Urinary bladder (tissue), 4 donors: Measurements from ENCODE around the gene PELI1. TPM values are rescaled to one million over a fixed set of nuclear protein-coding genes. Genes with fewer than 3 reads are reported as not detected.

Experiments
- DNase-seq: peaks from one replicate; pipeline ENCODE4 v3.0.0-alpha.2; 2015; ENCODE audit errors: extremely low spot score
- H3K27ac ChIP-seq: one replicate; pipeline ENCODE4 v1.5.1; 2013; ENCODE audit warnings: low read depth, mild to moderate bottlenecking, moderate library complexity
- H3K36me3 ChIP-seq: one replicate; pipeline ENCODE4 v1.6.1; 2013; ENCODE audit warnings: mild to moderate bottlenecking, moderate library complexity; ENCODE audit not compliant: insufficient read depth
- H3K4me1 ChIP-seq: one replicate; pipeline ENCODE4 v1.6.1; 2013; ENCODE audit warnings: mild to moderate bottlenecking, moderate library complexity; ENCODE audit not compliant: insufficient read depth
- H3K4me3 ChIP-seq: one replicate; pipeline ENCODE4 v1.5.1; 2013; ENCODE audit warnings: low read depth, low read length
- WGBS: extraction: QIAGEN DNeasy Blood & Tissue Kit; methylation state at CpG from one replicate; pipeline ENCODE4 v1.1.7; 2013; 5-methylcytosine and 5-hydroxymethylcytosine counted together
- polyA plus RNA-seq: library from polyadenylated mRNA; stranded (reverse); fragments of 200-250 nt; gene quantifications from one replicate; pipeline ENCODE4 v1.2.3, GENCODE V29; 2013
- total RNA-seq: library from RNA; depleted of rRNA; stranded (reverse); fragments of >200 nt; gene quantifications from one replicate; pipeline ENCODE4 v1.2.3, GENCODE V29; 2014
- donor health status: healthy with polysubstance abuse.
- donor health status: healthy.

The PELI1 gene, protein sequence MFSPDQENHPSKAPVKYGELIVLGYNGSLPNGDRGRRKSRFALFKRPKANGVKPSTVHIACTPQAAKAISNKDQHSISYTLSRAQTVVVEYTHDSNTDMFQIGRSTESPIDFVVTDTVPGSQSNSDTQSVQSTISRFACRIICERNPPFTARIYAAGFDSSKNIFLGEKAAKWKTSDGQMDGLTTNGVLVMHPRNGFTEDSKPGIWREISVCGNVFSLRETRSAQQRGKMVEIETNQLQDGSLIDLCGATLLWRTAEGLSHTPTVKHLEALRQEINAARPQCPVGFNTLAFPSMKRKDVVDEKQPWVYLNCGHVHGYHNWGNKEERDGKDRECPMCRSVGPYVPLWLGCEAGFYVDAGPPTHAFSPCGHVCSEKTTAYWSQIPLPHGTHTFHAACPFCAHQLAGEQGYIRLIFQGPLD
- total RNA-seq = 43.4 TPM
- polyA plus RNA-seq = 15.4 TPM

DNA sequence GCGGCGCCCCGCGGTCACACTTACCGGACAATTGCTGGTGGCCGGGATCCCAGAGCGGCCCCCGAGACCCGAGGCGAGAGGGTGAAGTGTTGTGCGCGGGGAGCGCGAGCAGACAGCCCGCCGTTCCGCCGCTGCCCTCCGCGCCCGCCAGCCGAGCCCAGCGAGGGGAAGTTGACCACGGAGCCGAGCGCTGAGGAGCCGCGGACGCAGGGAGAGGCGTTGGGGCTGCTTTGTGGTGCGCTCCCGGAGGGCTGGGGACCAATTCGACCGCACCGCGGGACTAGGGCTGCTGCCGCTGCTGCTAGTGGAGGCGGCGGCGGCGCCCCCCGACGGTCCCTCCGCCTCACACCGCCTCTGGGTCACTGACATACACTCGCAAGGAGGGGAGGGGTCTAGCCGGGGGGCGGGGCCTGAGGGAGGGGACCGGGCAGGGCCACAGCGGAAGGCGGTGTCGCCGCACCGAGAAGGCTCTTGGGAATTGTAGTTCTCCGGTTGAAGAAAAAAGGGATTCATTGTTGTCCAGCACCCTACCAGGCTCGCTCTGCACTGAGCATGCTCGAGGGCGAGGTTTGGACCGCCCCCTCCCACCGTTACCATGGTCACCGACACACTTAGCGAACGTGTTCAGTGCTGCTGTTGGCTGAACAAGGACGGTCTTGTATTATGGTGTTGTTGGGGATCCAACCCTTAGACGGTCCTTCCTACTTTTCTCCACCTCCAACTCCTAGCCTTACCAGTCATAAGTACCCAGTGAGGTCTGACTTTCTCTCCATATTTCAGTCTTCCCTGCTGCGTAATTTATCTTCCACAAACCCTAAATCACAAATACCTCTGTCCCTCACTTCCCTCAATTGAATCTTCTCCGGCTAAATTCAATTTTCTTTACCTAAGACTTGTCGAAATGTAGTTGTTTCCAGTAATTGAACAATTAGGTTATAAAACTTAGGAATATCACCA lies at the start of gene PELI1:
PELI1 (minus strand) TSS at position 364 of the 957 bp plus-strand sequence. CDS start 36,110 bp downstream, outside the sequence.
- WGBS = 4% methylated on average over 68 of the region's 68 CpGs

GRCh38 chr2:64193491-64193890 lies 49.3 kb upstream of the PELI1 start:
- H3K27ac ChIP-seq = no peak overlapping the region
- 96% methylated on average over 4 of the region's 4 CpGs for WGBS
- no peaks in the 10 kb centered on the region for H3K36me3 ChIP-seq
- no peaks in the 10 kb centered on the region for H3K4me1 ChIP-seq
- no peak for DNase-seq
- no peak overlapping the region for H3K4me3 ChIP-seq

More for the DNA sequence above, at the start of gene PELI1:
- Histone ChIP-seq H3K27ac (peak within 1 kb of the TSS; percentile 98), H3K4me1 (no peaks in the 10 kb centered on the region), H3K4me3 (peak within 1 kb of the TSS; percentile 83), H3K36me3 (peaks cover 1% of the 10 kb centered on the region)
- DNase-seq = peak; percentile 94

GRCh38 chr2:64192664-64193105 lies 48.5 kb upstream of the PELI1 start:
- no peak for DNase-seq
- no peak overlapping the region for H3K4me3 ChIP-seq
- no peaks in the 10 kb centered on the region for H3K36me3 ChIP-seq
- 52% methylated on average over 6 of the region's 6 CpGs for WGBS
- no peak overlapping the region for H3K27ac ChIP-seq
- no peaks in the 10 kb centered on the region for H3K4me1 ChIP-seq

GRCh38 chr2:64192125-64192479 lies 47.9 kb upstream of the PELI1 start:
- H3K27ac ChIP-seq = peak overlapping the region; percentile 57
- WGBS = 79% methylated on average over 6 of the region's 6 CpGs

GRCh38 chr2:64189586-64189985 lies 45.4 kb upstream of the PELI1 start:
- H3K27ac ChIP-seq = no peak overlapping the region
- DNase-seq = no peak
- H3K4me1 ChIP-seq = no peaks in the 10 kb centered on the region
- H3K36me3 ChIP-seq = no peaks in the 10 kb centered on the region
- no peak overlapping the region for H3K4me3 ChIP-seq

More at GRCh38 chr2:64192125-64192479, 47.9 kb upstream of the PELI1 start:
- H3K4me3 ChIP-seq = no peak overlapping the region
- no peaks in the 10 kb centered on the region for H3K36me3 ChIP-seq
- DNase-seq = no peak
- H3K4me1 ChIP-seq = no peaks in the 10 kb centered on the region

DNA sequence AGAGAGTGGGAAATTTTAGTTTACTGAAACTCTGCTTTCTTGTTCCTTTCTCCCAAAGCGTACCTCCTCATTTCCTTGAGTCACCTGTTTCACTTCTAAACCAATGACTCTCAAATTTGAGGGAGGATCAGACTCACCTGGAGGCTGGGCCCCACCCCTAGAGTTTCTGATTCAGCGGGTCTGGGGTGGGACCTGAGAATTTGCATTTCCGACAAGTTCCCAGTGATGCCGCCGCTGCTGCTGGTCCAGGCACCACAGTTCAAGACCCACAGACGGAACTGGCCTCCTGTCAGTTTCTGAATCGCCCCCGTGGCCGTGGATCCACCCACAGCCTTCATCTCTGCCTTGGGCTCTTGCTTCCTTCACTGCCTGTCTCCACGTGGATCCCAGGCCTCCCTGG lies 44.9 kb upstream of the PELI1 start:
- DNase-seq = no peak
- no peaks in the 10 kb centered on the region for H3K4me1 ChIP-seq
- H3K4me3 ChIP-seq = no peak overlapping the region
- H3K27ac ChIP-seq = no peak overlapping the region
- no peaks in the 10 kb centered on the region for H3K36me3 ChIP-seq
- WGBS = 83% methylated on average over 10 of the region's 10 CpGs

GRCh38 chr2:64186699-64187605 lies 42.7 kb upstream of the PELI1 start:
- no peak overlapping the region for H3K4me3 ChIP-seq
- no peaks in the 10 kb centered on the region for H3K36me3 ChIP-seq
- 67% methylated on average over 2 of the region's 2 CpGs for WGBS
- no peak for DNase-seq
- no peak overlapping the region for H3K27ac ChIP-seq
- no peaks in the 10 kb centered on the region for H3K4me1 ChIP-seq

DNA sequence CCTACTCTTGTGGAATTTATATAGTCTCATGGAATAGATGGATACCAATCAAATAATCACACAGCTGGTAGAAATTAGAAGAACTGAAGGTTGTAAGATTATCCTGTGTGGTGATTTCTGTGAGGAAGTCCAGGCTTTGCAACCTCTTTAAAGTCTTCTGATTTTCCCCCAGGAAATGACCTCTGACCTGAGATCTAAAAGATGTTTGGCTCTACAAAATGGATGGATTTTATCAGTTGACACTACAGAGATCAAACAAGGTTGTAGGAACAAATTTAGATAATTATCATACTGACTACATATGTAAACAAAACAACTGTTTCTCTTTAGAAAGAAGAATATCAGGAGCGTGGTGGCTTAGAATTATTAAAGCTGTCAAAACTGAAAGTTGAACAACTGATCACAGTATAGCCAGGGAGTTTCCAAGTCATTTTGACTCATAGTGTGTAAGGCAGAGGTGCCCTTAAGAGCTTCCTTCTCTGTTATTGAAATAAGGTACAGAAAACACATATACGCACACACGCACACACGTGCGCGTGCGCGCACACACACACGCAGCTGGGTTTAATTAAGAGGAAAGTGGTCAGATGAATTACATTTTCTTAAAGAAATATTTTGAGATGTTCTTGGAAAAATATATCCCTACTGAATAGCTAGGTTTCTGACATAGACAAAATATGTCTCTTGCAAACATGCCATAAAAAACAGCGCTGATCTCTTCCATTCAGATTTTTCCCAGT lies 35.5 kb upstream of the PELI1 start:
- no peak for DNase-seq
- 71% methylated on average over 10 of the region's 10 CpGs for WGBS
- H3K27ac ChIP-seq = no peak overlapping the region
- no peak overlapping the region for H3K4me3 ChIP-seq
- no peaks in the 10 kb centered on the region for H3K4me1 ChIP-seq
- H3K36me3 ChIP-seq = no peaks in the 10 kb centered on the region

DNA sequence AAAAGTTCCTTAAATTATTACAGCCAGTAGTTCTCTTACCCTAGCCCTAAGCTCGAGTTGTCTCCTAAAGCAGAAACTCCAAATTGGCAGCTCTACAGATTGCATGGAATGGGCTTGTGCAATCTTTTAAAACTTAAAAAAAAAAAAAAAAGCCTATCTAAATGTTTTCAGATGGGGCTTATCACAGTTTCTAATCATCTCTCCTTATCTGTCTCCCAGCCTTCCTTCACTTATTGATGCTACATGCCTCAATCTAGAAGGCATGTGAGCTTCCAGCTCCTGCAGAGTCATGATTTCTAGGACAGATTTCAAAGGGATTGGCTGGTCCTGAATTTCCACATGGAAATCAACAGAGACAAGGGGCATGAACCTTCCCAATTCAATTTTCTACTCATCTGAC lies 33.1 kb upstream of the PELI1 start:
- Histone ChIP-seq H3K36me3 (no peaks in the 10 kb centered on the region), H3K27ac (no peak overlapping the region), H3K4me3 (no peak overlapping the region), H3K4me1 (no peaks in the 10 kb centered on the region)
- WGBS = 25% methylated on average over 1 of the region's 1 CpG
- no peak for DNase-seq

DNA sequence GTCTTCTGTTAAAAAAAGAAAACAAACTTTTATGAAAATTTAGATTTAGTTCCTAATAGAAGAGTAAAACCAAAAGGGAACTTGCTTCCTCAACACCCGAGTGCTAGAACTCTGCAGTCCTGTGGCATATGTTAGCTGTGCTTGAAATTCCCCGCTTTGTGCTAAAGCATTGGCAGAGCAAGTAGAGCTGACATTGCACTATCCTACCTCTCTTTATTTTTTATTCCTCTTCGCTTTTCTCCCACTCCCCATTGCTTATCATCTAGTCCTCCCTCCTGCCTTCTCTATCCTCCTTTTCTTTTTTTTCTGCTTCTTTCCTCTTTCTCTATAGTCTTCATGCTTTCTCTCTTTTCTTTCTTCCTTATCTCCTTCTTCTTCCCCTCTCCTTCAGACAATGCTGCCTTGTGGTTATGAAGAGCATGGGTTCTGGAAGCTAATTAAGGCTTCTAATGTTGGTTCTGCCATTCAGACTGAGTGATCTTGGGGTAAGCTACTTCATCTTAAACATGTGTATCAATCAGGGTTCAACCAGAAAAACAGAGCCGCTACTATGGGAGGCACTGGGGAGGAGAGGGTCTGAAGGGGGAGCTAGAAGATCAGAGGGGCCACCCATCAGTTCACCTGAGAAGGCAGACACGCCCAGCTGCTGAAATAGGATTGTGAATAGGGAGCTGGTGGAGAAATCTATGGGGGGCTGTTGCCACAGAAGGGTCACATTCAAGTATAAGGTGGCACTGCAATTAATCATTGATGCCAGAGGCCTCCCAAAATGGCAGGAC lies 31.4 kb upstream of the PELI1 start:
- DNase-seq = no peak
- no peak overlapping the region for H3K27ac ChIP-seq
- no peak overlapping the region for H3K4me3 ChIP-seq
- no peaks in the 10 kb centered on the region for H3K4me1 ChIP-seq
- 96% methylated on average over 5 of the region's 5 CpGs for WGBS
- no peaks in the 10 kb centered on the region for H3K36me3 ChIP-seq

- no peak overlapping the region for H3K4me3 ChIP-seq
- no peaks in the 10 kb centered on the region for H3K36me3 ChIP-seq
- no peaks in the 10 kb centered on the region for H3K4me1 ChIP-seq
- H3K27ac ChIP-seq = no peak overlapping the region
- DNase-seq = no peak
- 85% methylated on average over 5 of the region's 5 CpGs for WGBS
Measured at GRCh38 chr2:64173156-64174135, 29.2 kb upstream of the PELI1 start.
